ENCODE results near the gene ST3GAL3. TPM values are rescaled to one million over a fixed set of nuclear protein-coding genes. Genes with fewer than 3 reads are reported as not detected.
A peak's percentile ranks its signal among the peaks of the same experiment; 100 is the strongest.

The ST3GAL3 gene
- total RNA-seq, 1 donor from 2014 or later, result 34.3 TPM

GRCh38 chr1:43880604-43881003 is 173.3 kb downstream of the ST3GAL3 start:
- intact Hi-C loops (cut with DNase I), result no loop called here
- H3K36me3 ChIP-seq, result peaks cover 0 to 7% of the 10 kb centered on the region in 2 donors
- H3K4me1 ChIP-seq, result no peaks in the 10 kb centered on the region
- no peak overlapping the region for H3K4me3 ChIP-seq
- no peaks in the 10 kb centered on the region for H3K27me3 ChIP-seq
- TF ChIP-seq CTCF (IDR thresholded peaks at IDR 0.05), result no peak
- H3K27ac ChIP-seq, result no peak overlapping the region
- no peaks in the 10 kb centered on the region for H3K9me3 ChIP-seq
- peak in 1 of 2 donors; percentile 40 for DNase-seq (ENCODE audit: low spot score in 2 of 2)

GRCh38 chr1:43881415-43881814 is 174.1 kb downstream of the ST3GAL3 start:
- no peak overlapping the region for H3K4me3 ChIP-seq
- TF ChIP-seq CTCF (IDR thresholded peaks at IDR 0.05), result no peak
- intact Hi-C loops (cut with DNase I), result no loop called here
- peak in 1 of 2 donors; percentile 41 for DNase-seq (ENCODE audit: low spot score in 2 of 2)
- H3K27me3 ChIP-seq, result no peaks in the 10 kb centered on the region
- H3K36me3 ChIP-seq, result peaks cover 0 to 7% of the 10 kb centered on the region in 2 donors
- no peaks in the 10 kb centered on the region for H3K9me3 ChIP-seq
- H3K4me1 ChIP-seq, result no peaks in the 10 kb centered on the region
- no peak overlapping the region for H3K27ac ChIP-seq

GRCh38 chr1:43882763-43883162 is 175.4 kb downstream of the ST3GAL3 start:
- Histone ChIP-seq H3K4me1 (no peaks in the 10 kb centered on the region), H3K27ac (no peak overlapping the region), H3K9me3 (no peaks in the 10 kb centered on the region), H3K4me3 (no peak overlapping the region), H3K27me3 (no peaks in the 10 kb centered on the region), H3K36me3 (peaks cover 0 to 7% of the 10 kb centered on the region in 2 donors)
- no peak for TF ChIP-seq CTCF (IDR thresholded peaks at IDR 0.05)
- intact Hi-C loops (cut with DNase I), result no loop called here
- no peak for DNase-seq (ENCODE audit: low spot score in 2 of 2)

GRCh38 chr1:43883321-43883720 is 176.0 kb downstream of the ST3GAL3 start:
- intact Hi-C loops (cut with DNase I), result no loop called here
- no peak for DNase-seq (ENCODE audit: low spot score in 2 of 2)
- no peaks in the 10 kb centered on the region for H3K27me3 ChIP-seq
- H3K9me3 ChIP-seq, result no peaks in the 10 kb centered on the region
- no peaks in the 10 kb centered on the region for H3K4me1 ChIP-seq
- no peak overlapping the region for H3K4me3 ChIP-seq
- no peak overlapping the region for H3K27ac ChIP-seq
- no peak for TF ChIP-seq CTCF (IDR thresholded peaks at IDR 0.05)
- H3K36me3 ChIP-seq, result peaks cover 0 to 7% of the 10 kb centered on the region in 2 donors

- Histone ChIP-seq H3K36me3 (no peaks in the 10 kb centered on the region), H3K27ac (no peak overlapping the region), H3K27me3 (no peaks in the 10 kb centered on the region), H3K4me1 (no peaks in the 10 kb centered on the region), H3K4me3 (no peak overlapping the region), H3K9me3 (no peaks in the 10 kb centered on the region)
- no peak for TF ChIP-seq CTCF (IDR thresholded peaks at IDR 0.05)
- no peak for DNase-seq (ENCODE audit: low spot score in 2 of 2)
- intact Hi-C loops (cut with DNase I), result no loop called here
These were observed 178.0 kb downstream of the ST3GAL3 start for GRCh38 chr1:43885279-43885801.

GRCh38 chr1:43887748-43888147 is 180.4 kb downstream of the ST3GAL3 start:
- intact Hi-C loops (cut with DNase I), result no loop called here
- no peaks in the 10 kb centered on the region for H3K9me3 ChIP-seq
- no peak overlapping the region for H3K4me3 ChIP-seq
- no peaks in the 10 kb centered on the region for H3K4me1 ChIP-seq
- H3K27ac ChIP-seq, result no peak overlapping the region
- H3K27me3 ChIP-seq, result no peaks in the 10 kb centered on the region
- TF ChIP-seq CTCF (IDR thresholded peaks at IDR 0.05), result no peak
- DNase-seq (ENCODE audit: low spot score in 2 of 2), result no peak
- no peaks in the 10 kb centered on the region for H3K36me3 ChIP-seq

Data from ascending aorta (tissue), 2 donors.